ENCODE measurements around the gene MSI2. TPM values are rescaled to one million over a fixed set of nuclear protein-coding genes. Genes with fewer than 3 reads are reported as not detected.

MSI2 gene
- total RNA-seq, 1 donor from 2014 or later, result 31.3 TPM

- Histone ChIP-seq H3K27ac (no peak overlapping the region), H3K27me3 (no peaks in the 10 kb centered on the region), H3K4me1 (peaks cover 9% of the 10 kb centered on the region), H3K36me3 (no peaks in the 10 kb centered on the region), H3K4me3 (no peak overlapping the region), H3K9me3 (no peaks in the 10 kb centered on the region)
- TF ChIP-seq CTCF (IDR thresholded peaks at IDR 0.05), result no peak
- intact Hi-C loops (cut with DNase I), result no loop called here
- ATAC-seq (no peak), DNase-seq (no peak)
These were observed 366.0 kb downstream of the MSI2 start for GRCh38 chr17:57622306-57622682.

DNA sequence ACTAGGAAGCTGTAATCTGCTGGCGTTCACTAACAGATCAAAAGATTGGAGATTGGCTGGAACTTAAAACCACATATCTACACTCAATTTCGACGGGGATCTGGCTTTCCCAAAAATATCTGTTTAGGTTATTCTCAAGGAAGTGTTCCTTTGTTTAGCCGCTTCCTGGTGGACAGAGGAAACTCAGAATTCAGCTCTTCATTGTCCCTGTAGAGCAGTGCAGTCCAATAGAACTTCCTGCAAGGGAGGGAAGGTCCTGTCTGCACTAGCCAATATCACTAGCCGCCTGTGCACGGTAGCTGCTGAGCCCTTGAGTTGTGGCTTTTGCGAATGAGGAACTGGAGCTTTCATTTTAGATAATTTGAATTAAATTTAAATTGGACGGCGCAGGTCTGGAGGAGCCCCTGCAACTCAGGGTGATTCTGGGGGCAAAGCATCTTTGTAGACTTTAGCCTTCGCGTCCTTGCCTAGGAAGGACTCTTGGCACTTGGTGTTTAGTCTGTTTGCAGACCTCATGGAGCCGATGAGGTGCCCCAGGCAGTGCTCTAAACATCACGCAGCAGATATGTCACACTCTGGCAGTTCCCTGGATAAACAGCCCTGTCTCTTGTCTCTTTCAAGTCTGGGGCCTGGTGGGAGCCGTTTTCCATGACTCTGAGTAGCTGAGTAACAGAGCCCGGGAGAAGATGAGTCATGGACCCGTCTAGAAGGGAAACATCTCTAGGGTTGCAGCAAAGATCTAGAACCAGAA is 366.5 kb downstream of the MSI2 start:
- peak; percentile 60 for ATAC-seq
- H3K9me3 ChIP-seq, result no peaks in the 10 kb centered on the region
- intact Hi-C loops (cut with DNase I), result no loop called here
- no peaks in the 10 kb centered on the region for H3K27me3 ChIP-seq
- DNase-seq, result peak; percentile 29
- H3K4me3 ChIP-seq, result no peak overlapping the region
- peaks cover 9% of the 10 kb centered on the region for H3K4me1 ChIP-seq
- H3K36me3 ChIP-seq, result no peaks in the 10 kb centered on the region
- no peak for TF ChIP-seq CTCF (IDR thresholded peaks at IDR 0.05)
- no peak overlapping the region for H3K27ac ChIP-seq

DNA sequence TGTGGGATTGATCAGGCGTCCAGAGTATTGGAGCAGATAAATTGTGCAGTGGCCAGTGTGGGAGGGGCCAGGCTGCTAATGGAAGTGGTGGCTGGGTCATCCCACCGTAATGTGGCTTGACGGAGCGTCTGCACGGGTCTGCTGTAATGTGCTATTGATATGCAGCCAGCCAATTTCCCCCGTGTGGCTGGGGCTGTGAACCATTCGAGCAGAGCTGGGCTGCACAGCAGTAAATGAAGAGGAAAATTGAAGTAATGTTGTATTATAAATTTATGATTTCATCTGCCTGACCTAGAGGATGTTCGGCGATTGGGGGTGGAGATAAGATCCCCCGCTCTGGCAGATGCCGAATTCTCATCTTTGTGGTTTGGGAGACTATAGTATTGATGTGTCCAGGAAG is 367.3 kb downstream of the MSI2 start:
- Histone ChIP-seq H3K4me3 (no peak overlapping the region), H3K27ac (no peak overlapping the region), H3K9me3 (no peaks in the 10 kb centered on the region), H3K27me3 (no peaks in the 10 kb centered on the region), H3K36me3 (no peaks in the 10 kb centered on the region), H3K4me1 (peaks cover 9% of the 10 kb centered on the region)
- intact Hi-C loops (cut with DNase I), result no loop called here
- no peak for TF ChIP-seq CTCF (IDR thresholded peaks at IDR 0.05)
- ATAC-seq, result no peak
- peak; percentile 38 for DNase-seq

- peak; percentile 19 for DNase-seq
- Histone ChIP-seq H3K4me1 (peaks cover 9% of the 10 kb centered on the region), H3K27ac (no peak overlapping the region), H3K4me3 (no peak overlapping the region), H3K9me3 (no peaks in the 10 kb centered on the region), H3K27me3 (no peaks in the 10 kb centered on the region), H3K36me3 (no peaks in the 10 kb centered on the region)
- TF ChIP-seq CTCF (IDR thresholded peaks at IDR 0.05), result no peak
- no peak for ATAC-seq
- intact Hi-C loops (cut with DNase I), result no loop called here
These were observed 368.1 kb downstream of the MSI2 start for GRCh38 chr17:57624386-57624785.

GRCh38 chr17:57625511-57625910 is 369.2 kb downstream of the MSI2 start:
- no peak for ATAC-seq
- Histone ChIP-seq H3K9me3 (no peaks in the 10 kb centered on the region), H3K4me1 (peaks cover 9% of the 10 kb centered on the region), H3K4me3 (no peak overlapping the region), H3K27me3 (no peaks in the 10 kb centered on the region), H3K36me3 (no peaks in the 10 kb centered on the region), H3K27ac (no peak overlapping the region)
- intact Hi-C loops (cut with DNase I), result no loop called here
- no peak for DNase-seq
- TF ChIP-seq CTCF (IDR thresholded peaks at IDR 0.05), result no peak

GRCh38 chr17:57625957-57626356 is 369.6 kb downstream of the MSI2 start:
- Histone ChIP-seq H3K27ac (no peak overlapping the region), H3K4me3 (no peak overlapping the region), H3K9me3 (no peaks in the 10 kb centered on the region), H3K4me1 (peaks cover 9% of the 10 kb centered on the region), H3K27me3 (no peaks in the 10 kb centered on the region), H3K36me3 (no peaks in the 10 kb centered on the region)
- intact Hi-C loops (cut with DNase I), result no loop called here
- ATAC-seq, result no peak
- peak; percentile 38 for DNase-seq
- no peak for TF ChIP-seq CTCF (IDR thresholded peaks at IDR 0.05)

Measured in upper lobe of right lung (tissue), 1 donor.